Measurements from ENCODE around the gene FUT6.

FUT6 gene

DNA sequence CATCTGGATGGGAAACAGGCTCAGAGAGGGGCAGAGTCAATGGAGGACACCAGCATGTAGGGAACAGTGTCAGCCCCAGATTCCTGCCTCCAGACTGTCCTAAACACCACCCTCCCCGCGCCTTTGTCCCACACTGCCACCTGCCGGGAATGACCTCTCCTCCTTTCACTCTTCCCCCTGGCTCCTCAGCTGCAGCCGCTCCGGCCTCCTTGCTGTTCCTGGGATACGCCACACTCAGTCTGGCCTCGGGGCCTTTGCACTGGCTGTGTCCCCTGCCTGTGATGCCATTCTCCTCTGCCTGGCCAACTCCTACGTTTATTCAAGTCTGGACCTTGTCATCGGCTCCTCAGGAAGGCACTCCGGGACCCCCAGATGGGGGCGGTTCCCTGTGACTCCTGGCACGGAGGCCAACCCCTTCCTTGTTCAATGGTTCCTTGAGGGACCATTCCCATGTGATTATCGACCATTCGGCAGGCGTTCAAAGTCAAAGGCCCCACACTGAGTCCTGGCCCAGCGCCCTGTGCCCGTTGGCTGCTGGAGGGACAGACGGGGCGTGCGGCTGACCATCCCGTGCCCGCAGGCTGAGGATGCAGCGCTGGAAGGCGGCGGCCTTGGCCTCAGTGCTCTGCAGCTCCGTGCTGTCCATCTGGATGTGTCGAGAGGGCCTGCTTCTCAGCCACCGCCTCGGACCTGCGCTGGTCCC lies 15.8 kb downstream of the FUT6 start:
- H3K9me3 ChIP-seq (replicated peaks; ENCODE audit: low read length), result no peaks in the 10 kb centered on the region
- no peak overlapping the region for H3K4me3 ChIP-seq (ENCODE audit: low read length)
- peaks cover 8% of the 10 kb centered on the region for H3K4me1 ChIP-seq (ENCODE audit: control insufficient read depth, insufficient read depth, low read length)
- peaks cover 31% of the 10 kb centered on the region for H3K27me3 ChIP-seq (ENCODE audit: control insufficient read depth, insufficient read depth, low read length)
- H3K36me3 ChIP-seq (ENCODE audit: insufficient read depth, low read length), result no peaks in the 10 kb centered on the region
- H3K9ac ChIP-seq (ENCODE audit: low read depth, low read length), result no peak overlapping the region
- no peak overlapping the region for H3K4me2 ChIP-seq (ENCODE audit: low read length)

DNA sequence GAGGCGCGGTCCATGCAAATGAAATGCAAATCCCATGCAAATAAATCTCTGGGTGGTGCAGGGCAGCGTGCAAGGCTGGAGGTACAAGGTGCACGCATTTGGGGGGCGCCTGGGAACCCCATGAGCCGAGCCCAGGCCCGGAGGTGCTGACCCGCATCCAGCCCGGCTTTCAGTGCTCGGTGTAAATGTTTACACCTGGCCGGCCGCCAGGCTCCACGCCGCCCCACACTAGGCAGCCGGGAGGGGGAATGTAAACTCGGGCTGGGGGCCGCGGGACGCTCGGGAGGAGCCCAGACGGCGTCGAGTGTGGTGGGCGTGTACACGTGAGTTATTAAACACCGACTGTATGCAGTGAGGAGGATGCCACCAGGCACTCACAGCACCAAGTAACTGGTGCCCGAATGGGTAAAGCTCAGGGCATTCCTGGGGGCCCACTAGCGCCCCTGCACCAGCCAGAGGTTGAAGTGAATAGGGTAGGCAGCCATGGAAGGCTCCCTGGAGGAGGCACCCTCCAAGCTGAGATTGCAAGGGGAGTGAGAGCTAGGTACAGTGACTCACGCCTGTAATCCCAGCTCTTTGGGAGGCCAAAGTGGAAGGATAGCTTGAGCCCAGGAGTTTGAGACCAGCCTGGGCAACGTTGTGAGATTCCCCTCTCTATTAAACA lies 17.2 kb downstream of the FUT6 start:
- Histone ChIP-seq H3K4me3 (ENCODE audit: low read length) (no peak overlapping the region), H3K27me3 (ENCODE audit: control insufficient read depth, insufficient read depth, low read length) (peaks cover 19% of the 10 kb centered on the region), H3K4me1 (ENCODE audit: control insufficient read depth, insufficient read depth, low read length) (no peaks in the 10 kb centered on the region), H3K9me3 (replicated peaks; ENCODE audit: low read length) (no peaks in the 10 kb centered on the region), H3K4me2 (ENCODE audit: low read length) (no peak overlapping the region), H3K36me3 (ENCODE audit: insufficient read depth, low read length) (no peaks in the 10 kb centered on the region), H3K9ac (ENCODE audit: low read depth, low read length) (no peak overlapping the region)

DNA sequence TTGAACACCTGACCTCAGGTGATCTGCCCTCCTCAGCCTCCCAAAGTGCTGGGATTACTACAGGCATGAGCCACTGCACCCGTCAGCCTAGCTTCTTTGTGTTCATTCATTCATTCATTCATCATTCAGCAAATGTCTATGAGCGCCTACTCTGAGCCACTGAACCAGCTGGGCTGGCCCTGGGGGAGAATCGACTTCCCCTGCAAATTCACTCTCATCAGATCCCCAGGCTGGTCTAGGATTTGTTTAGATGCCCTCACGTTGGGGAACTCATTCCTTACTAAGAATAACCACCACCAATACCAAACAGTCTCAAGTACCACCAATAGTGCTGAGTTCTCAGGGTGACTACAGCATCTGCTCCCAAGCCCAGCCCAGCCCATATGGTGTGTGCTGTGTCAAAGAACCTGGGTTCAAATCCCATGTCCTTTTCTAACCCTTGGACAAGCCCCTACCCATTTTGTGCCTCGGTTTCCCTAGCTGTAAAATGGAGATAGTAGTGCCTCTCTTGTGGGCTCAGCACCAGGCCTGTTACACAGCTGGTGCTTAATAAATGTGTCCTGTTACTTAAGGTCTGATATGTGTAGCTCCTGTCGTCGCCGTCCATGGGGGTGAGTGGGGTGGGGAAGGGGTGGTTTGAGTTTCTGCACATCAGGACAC lies 17.9 kb downstream of the FUT6 start:
- Histone ChIP-seq H3K36me3 (ENCODE audit: insufficient read depth, low read length) (no peaks in the 10 kb centered on the region), H3K4me2 (ENCODE audit: low read length) (no peak overlapping the region), H3K27me3 (ENCODE audit: control insufficient read depth, insufficient read depth, low read length) (peaks cover 18% of the 10 kb centered on the region), H3K9ac (ENCODE audit: low read depth, low read length) (no peak overlapping the region), H3K4me3 (ENCODE audit: low read length) (no peak overlapping the region), H3K9me3 (replicated peaks; ENCODE audit: low read length) (no peaks in the 10 kb centered on the region), H3K4me1 (ENCODE audit: control insufficient read depth, insufficient read depth, low read length) (no peaks in the 10 kb centered on the region)

DNA sequence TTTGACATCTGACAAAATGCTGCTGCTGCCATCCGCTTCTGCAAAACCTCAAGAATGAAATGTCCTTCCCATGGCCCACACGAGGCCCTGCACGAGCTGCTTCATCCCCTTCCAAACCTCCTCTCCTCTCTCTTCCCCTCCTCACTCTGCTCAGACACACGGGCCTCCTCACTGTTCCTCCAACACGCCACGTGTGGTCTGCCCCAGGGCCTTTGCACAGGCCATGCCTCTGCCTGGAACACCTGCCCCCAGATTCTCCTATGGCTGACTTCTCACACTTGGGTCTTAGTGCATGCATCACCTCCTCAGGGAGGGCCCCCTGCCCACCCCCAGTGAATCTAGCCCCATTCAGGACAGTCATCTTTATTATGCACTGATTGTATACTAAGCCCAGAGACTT lies 18.7 kb downstream of the FUT6 start:
- Histone ChIP-seq H3K4me1 (ENCODE audit: control insufficient read depth, insufficient read depth, low read length) (no peaks in the 10 kb centered on the region), H3K4me2 (ENCODE audit: low read length) (no peak overlapping the region), H3K27me3 (ENCODE audit: control insufficient read depth, insufficient read depth, low read length) (peaks cover 19% of the 10 kb centered on the region), H3K9ac (ENCODE audit: low read depth, low read length) (no peak overlapping the region), H3K36me3 (ENCODE audit: insufficient read depth, low read length) (no peaks in the 10 kb centered on the region), H3K4me3 (ENCODE audit: low read length) (no peak overlapping the region), H3K9me3 (replicated peaks; ENCODE audit: low read length) (no peaks in the 10 kb centered on the region)

DNA sequence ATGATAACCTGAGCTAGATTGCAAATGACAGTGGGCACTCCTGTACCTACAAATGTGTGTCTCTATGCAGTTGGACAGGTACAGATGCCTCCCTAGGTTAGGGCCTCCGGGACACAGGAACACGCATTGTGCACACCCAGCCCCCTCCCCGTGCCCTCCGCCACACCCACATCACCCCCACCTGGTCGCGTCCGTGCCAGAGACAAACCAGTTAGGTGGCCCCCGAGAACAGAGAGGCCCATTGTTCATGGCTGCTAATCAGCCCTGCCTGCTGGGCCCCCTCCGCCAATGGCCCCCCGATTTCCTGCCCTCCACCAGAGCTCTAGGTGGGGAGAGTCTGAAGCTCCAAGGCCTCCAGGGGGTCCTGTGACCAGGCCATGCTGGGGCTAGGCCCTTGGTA lies 20.9 kb downstream of the FUT6 start:
- Histone ChIP-seq H3K9ac (ENCODE audit: low read depth, low read length) (no peak overlapping the region), H3K36me3 (ENCODE audit: insufficient read depth, low read length) (no peaks in the 10 kb centered on the region), H3K27me3 (ENCODE audit: control insufficient read depth, insufficient read depth, low read length) (peaks cover 28% of the 10 kb centered on the region), H3K4me1 (ENCODE audit: control insufficient read depth, insufficient read depth, low read length) (no peaks in the 10 kb centered on the region), H3K4me3 (ENCODE audit: low read length) (no peak overlapping the region), H3K4me2 (ENCODE audit: low read length) (no peak overlapping the region), H3K9me3 (replicated peaks; ENCODE audit: low read length) (no peaks in the 10 kb centered on the region)

DNA sequence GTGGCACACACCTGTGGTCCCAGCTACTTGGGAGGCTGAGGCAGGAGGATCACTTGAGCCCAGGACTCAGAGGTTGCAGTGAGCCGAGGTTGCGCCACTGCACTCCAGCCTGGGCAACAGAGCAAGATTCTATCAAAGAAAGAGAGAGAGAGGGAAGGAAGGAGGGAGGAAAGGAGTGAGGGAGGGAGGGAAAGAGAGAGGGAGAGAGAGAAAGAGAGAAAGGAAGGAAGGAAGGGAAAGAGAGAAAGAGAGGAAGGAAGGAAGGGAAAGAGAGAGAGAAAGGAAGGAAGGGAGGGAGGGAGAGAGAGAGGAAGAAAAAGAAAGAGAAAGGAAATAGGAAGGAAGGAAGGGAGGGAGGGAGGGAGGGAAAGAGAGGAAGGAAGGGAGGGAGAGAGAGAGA lies 22.3 kb downstream of the FUT6 start:
- Histone ChIP-seq H3K9ac (ENCODE audit: low read depth, low read length) (no peak overlapping the region), H3K4me1 (ENCODE audit: control insufficient read depth, insufficient read depth, low read length) (no peaks in the 10 kb centered on the region), H3K4me3 (ENCODE audit: low read length) (no peak overlapping the region), H3K9me3 (replicated peaks; ENCODE audit: low read length) (no peaks in the 10 kb centered on the region), H3K36me3 (ENCODE audit: insufficient read depth, low read length) (no peaks in the 10 kb centered on the region), H3K27me3 (ENCODE audit: control insufficient read depth, insufficient read depth, low read length) (peaks cover 24% of the 10 kb centered on the region), H3K4me2 (ENCODE audit: low read length) (no peak overlapping the region)

DNA sequence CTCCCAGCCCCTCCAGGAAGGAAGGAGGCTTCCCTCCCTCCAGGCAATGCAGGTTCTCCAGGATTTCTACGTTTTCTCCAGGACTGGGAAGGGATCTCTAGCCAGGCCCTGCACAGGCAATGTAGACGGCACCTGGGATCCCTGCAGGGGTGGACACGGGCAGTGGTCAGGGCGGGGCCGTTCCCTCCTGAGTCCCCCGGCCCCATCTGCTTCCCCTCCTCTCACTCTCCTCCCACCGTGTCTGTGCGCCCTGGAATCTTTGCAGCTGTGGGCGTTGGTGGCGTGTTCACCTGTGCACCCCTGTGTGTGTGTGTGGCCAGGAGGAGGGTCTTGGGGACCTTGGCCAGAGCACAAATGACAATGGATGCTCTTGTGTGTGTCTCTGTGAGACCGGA lies 24.7 kb downstream of the FUT6 start:
- no peak overlapping the region for H3K4me3 ChIP-seq (ENCODE audit: low read length)
- peaks cover 22% of the 10 kb centered on the region for H3K27me3 ChIP-seq (ENCODE audit: control insufficient read depth, insufficient read depth, low read length)
- no peaks in the 10 kb centered on the region for H3K9me3 ChIP-seq (replicated peaks; ENCODE audit: low read length)
- H3K9ac ChIP-seq (ENCODE audit: low read depth, low read length), result no peak overlapping the region
- no peaks in the 10 kb centered on the region for H3K36me3 ChIP-seq (ENCODE audit: insufficient read depth, low read length)
- no peaks in the 10 kb centered on the region for H3K4me1 ChIP-seq (ENCODE audit: control insufficient read depth, insufficient read depth, low read length)
- no peak overlapping the region for H3K4me2 ChIP-seq (ENCODE audit: low read length)

DNA sequence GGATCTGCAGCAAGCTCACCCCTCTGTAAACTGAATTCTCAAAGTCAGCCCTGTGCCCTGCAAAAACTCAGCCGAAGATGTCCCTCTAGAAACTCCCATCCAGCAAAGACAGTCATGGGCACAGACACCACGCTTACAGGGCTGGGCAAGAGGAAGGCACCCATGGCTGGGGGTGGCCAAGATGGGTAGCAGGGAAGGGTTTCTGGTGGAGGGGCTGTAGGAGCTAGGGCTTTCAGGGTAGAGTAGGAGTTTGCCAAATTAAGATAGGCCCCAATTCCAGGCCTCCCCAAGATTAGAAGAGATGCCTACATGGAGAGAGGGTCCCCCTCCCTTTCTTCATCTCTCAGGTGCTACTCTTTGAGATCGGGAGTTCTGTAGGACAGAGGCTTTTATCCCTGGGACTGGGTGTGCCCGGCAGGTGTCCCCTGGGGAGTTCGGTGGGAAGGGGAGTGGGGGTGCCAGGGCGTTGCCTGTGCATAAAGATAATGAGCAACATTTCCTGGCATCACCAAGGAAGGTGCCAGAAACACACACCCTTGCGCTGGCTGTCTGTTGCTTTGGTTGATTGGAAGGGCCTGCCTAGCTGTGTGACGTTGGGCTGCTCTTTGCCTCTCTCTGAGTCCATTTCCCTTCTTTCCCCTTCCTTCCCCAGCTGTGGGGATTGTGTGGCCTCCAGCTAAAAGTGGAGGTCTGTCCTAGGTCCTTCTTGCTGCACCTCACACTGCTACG lies 25.2 kb downstream of the FUT6 start:
- peaks cover 22% of the 10 kb centered on the region for H3K27me3 ChIP-seq (ENCODE audit: control insufficient read depth, insufficient read depth, low read length)
- no peak overlapping the region for H3K9ac ChIP-seq (ENCODE audit: low read depth, low read length)
- H3K4me3 ChIP-seq (ENCODE audit: low read length), result no peak overlapping the region
- no peak overlapping the region for H3K4me2 ChIP-seq (ENCODE audit: low read length)
- no peaks in the 10 kb centered on the region for H3K4me1 ChIP-seq (ENCODE audit: control insufficient read depth, insufficient read depth, low read length)
- H3K36me3 ChIP-seq (ENCODE audit: insufficient read depth, low read length), result no peaks in the 10 kb centered on the region
- no peaks in the 10 kb centered on the region for H3K9me3 ChIP-seq (replicated peaks; ENCODE audit: low read length)

DNA sequence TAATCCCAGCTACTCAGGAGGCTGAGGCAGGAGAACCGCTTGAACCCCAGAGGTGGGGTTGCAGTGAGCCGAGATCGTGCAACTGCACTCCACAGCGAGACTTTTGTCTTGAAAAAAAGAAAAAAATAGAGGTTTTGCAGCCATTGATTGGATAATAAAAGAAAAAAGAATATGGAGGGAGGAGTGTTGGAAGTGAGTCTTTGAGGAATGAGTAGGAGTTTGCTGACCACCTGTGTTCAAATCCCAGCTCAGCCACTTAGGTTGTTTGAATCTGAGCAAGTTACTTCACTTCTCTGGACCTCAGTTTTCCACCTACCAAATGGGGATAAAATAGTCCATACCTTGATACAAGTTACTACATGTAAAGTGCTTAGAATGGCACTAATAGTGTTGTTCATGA lies 28.4 kb downstream of the FUT6 start:
- Histone ChIP-seq H3K9me3 (replicated peaks; ENCODE audit: low read length) (no peaks in the 10 kb centered on the region), H3K4me1 (ENCODE audit: control insufficient read depth, insufficient read depth, low read length) (no peaks in the 10 kb centered on the region), H3K4me3 (ENCODE audit: low read length) (no peak overlapping the region), H3K27me3 (ENCODE audit: control insufficient read depth, insufficient read depth, low read length) (peaks cover 29% of the 10 kb centered on the region), H3K36me3 (ENCODE audit: insufficient read depth, low read length) (no peaks in the 10 kb centered on the region), H3K9ac (ENCODE audit: low read depth, low read length) (no peak overlapping the region), H3K4me2 (ENCODE audit: low read length) (no peak overlapping the region)

DNA sequence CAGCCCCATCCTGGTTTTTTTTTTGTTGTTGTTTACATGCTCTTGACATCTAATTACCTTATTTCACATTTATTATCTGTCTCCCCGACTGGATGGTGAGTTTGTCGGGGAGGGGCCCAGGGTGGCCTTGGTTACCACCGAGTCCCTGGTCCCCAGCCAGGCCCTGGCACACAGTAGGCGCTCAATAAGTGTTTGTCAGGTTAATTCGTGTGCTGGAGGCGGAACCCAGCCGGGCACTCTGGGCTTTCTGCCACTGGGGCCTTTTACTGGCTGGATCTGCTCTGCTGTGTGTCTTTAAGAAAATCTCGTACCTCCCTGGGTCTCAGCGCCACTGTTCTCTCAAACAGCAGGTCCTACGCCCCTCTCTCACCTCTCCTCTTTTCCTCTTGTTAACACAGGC lies 30.0 kb downstream of the FUT6 start:
- peaks cover 31% of the 10 kb centered on the region for H3K27me3 ChIP-seq (ENCODE audit: control insufficient read depth, insufficient read depth, low read length)
- no peaks in the 10 kb centered on the region for H3K36me3 ChIP-seq (ENCODE audit: insufficient read depth, low read length)
- H3K9me3 ChIP-seq (replicated peaks; ENCODE audit: low read length), result no peaks in the 10 kb centered on the region
- no peaks in the 10 kb centered on the region for H3K4me1 ChIP-seq (ENCODE audit: control insufficient read depth, insufficient read depth, low read length)
- no peak overlapping the region for H3K4me2 ChIP-seq (ENCODE audit: low read length)
- no peak overlapping the region for H3K9ac ChIP-seq (ENCODE audit: low read depth, low read length)
- no peak overlapping the region for H3K4me3 ChIP-seq (ENCODE audit: low read length)

DNA sequence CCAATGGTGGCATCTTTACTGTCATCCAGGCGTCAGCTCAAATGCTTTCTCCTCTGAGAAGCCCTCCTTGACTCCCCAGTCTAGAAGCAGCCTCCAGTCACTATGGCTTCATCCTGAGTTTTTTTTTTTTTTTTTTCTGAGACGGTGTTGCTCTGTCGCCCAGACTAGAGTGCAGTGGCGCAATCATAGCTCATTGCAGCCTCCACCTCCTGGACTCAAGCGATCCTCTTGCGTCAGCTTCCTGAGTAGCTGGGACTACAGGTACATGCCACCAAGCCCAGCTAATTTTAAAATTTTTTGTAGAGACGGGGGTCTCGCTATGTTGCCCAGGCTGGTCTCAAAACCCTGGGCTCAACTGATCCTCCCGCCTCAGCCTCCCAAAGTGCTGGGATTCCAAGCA lies 30.4 kb downstream of the FUT6 start:
- H3K27me3 ChIP-seq (ENCODE audit: control insufficient read depth, insufficient read depth, low read length), result peaks cover 31% of the 10 kb centered on the region
- H3K9me3 ChIP-seq (replicated peaks; ENCODE audit: low read length), result no peaks in the 10 kb centered on the region
- H3K4me1 ChIP-seq (ENCODE audit: control insufficient read depth, insufficient read depth, low read length), result no peaks in the 10 kb centered on the region
- H3K4me2 ChIP-seq (ENCODE audit: low read length), result no peak overlapping the region
- H3K9ac ChIP-seq (ENCODE audit: low read depth, low read length), result no peak overlapping the region
- no peaks in the 10 kb centered on the region for H3K36me3 ChIP-seq (ENCODE audit: insufficient read depth, low read length)
- H3K4me3 ChIP-seq (ENCODE audit: low read length), result no peak overlapping the region

All from skeletal muscle satellite cell (primary cell).